Caco-2 (cell line): ENCODE data around the gene KIF26B. TPM values are rescaled to one million over a fixed set of nuclear protein-coding genes. Genes with fewer than 3 reads are reported as not detected.

Experiments
- BruUV-seq: library from RNA; stranded (reverse); fragments of 400-500 nt; replicated peaks from 2 replicates; lab custom pipeline; 2021; lab: Mats Ljungman, UMichigan
- CTCF ChIA-PET: fragments of 300-600 bp; sonication (Branson Sonifier 250); formaldehyde crosslinking; loops from one replicate; lab custom pipeline; 2022; ENCODE audit warnings: antibody characterized with exemption; lab: Charles Lee
- POLR2A ChIA-PET: fragments of 300-600 bp; sonication (Branson Sonifier 250); formaldehyde crosslinking; loops from one replicate; lab custom pipeline; 2022; ENCODE audit warnings: antibody characterized with exemption; lab: Charles Lee
- DNase-seq, 2 experiments: peaks; one replicate each; pipeline versions ENCODE4 v3.0.0 to v3.0.0-alpha.2; 2020 to 2022
- H3K27me3 ChIP-seq: replicated peaks from 2 replicates; pipeline ENCODE4 v1.6.0; 2011; ENCODE audit warnings: low read length; ENCODE audit not compliant: control insufficient read depth, insufficient read depth
- H3K36me3 ChIP-seq: 2 replicates; pipeline ENCODE4 v1.5.1; 2011; ENCODE audit warnings: low read length; ENCODE audit not compliant: control insufficient read depth, insufficient read depth
- H3K4me1 ChIP-seq: fragments of 250-450 bp; sonication (Bioruptor Pico); 2 replicates; pipeline ENCODE4 v1.5.1; 2020; ENCODE audit warnings: mild to moderate bottlenecking
- H3K4me3 ChIP-seq: 2 replicates; pipeline ENCODE4 v1.5.1; 2011; ENCODE audit warnings: low read depth, mild to moderate bottlenecking, control low read depth, low read length
- H3K9me3 ChIP-seq: fragments of 250-450 bp; sonication (Bioruptor Pico); 2 replicates; pipeline ENCODE4 v1.5.1; 2020; ENCODE audit warnings: mild to moderate bottlenecking, moderate library complexity
- H3K27ac Mint-ChIP-seq: one replicate; pipeline ENCODE4 v1.8.0; 2022; ENCODE audit warnings: mixed read lengths; ENCODE audit not compliant: unreplicated experiment
- H3K27me3 Mint-ChIP-seq: one replicate; pipeline ENCODE4 v1.8.0; 2022; ENCODE audit warnings: mixed read lengths; ENCODE audit not compliant: insufficient read depth, unreplicated experiment
- H3K36me3 Mint-ChIP-seq: one replicate; pipeline ENCODE4 v1.8.0; 2022; ENCODE audit warnings: mild to moderate bottlenecking, mixed read lengths; ENCODE audit not compliant: insufficient read depth, unreplicated experiment
- H3K4me1 Mint-ChIP-seq: one replicate; pipeline ENCODE4 v1.8.0; 2022; ENCODE audit warnings: low read depth, mixed read lengths; ENCODE audit not compliant: unreplicated experiment
- H3K4me3 Mint-ChIP-seq: one replicate; pipeline ENCODE4 v1.8.0; 2022; ENCODE audit warnings: mild to moderate bottlenecking, moderate library complexity, mixed read lengths; ENCODE audit not compliant: unreplicated experiment
- H3K9me3 Mint-ChIP-seq: one replicate; pipeline ENCODE4 v1.8.0; 2022; ENCODE audit warnings: mixed read lengths; ENCODE audit not compliant: unreplicated experiment
- CTCF ChIP-seq, 2 experiments: fragments of 200-600 bp in 1 of 2; IDR thresholded peaks; 1 replicate in 1 of 2; 2 replicates in 1 of 2; pipeline versions ENCODE4 v1.5.1 to v1.8.0; 2011 to 2022; ENCODE audit warnings: antibody characterized with exemption in 1 of 2, control low read depth in 1 of 2, inconsistent platforms in 1 of 2, low read depth in 1 of 2, low read length in 1 of 2, mild to moderate bottlenecking in 1 of 2, moderate library complexity in 1 of 2; ENCODE audit not compliant: insufficient read depth in 1 of 2, severe bottlenecking in 1 of 2, unreplicated experiment in 1 of 2
- intact Hi-C: fragments of 100-400 bp; cut with micrococcal nuclease; formaldehyde crosslinking; loops from one replicate; pipeline ENCODE4 v1.10.0; 2022; ENCODE audit not compliant: unreplicated experiment
- total RNA-seq: library from RNA; stranded (reverse); gene quantifications from 2 replicates; pipeline ENCODE4 v1.2.3, GENCODE V29; 2022

Gene KIF26B
- total RNA-seq, 1 experiment from 2014 or later = 4.9 TPM

- peaks cover 6% of the 10 kb centered on the region for H3K36me3 Mint-ChIP-seq
- Histone ChIP-seq H3K36me3 (no peaks in the 10 kb centered on the region; the same call in 1 of the 2 replicates), H3K4me1 (no peaks in the 10 kb centered on the region), H3K27me3 (no peaks in the 10 kb centered on the region), H3K9me3 (no peaks in the 10 kb centered on the region), H3K4me3 (no peak overlapping the region)
- H3K4me1 Mint-ChIP-seq = no peaks in the 10 kb centered on the region
- no peaks in the 10 kb centered on the region for H3K9me3 Mint-ChIP-seq
- ChIA-PET CTCF (no interaction called here), POLR2A (no interaction called here)
- H3K4me3 Mint-ChIP-seq = no peak overlapping the region
- H3K27me3 Mint-ChIP-seq = no peaks in the 10 kb centered on the region
- intact Hi-C loops = no loop called here
- TF ChIP-seq CTCF (IDR thresholded peaks at IDR 0.05; ENCODE audit: insufficient read depth in 1 of 2, low read depth in 1 of 2, low read length in 1 of 2, severe bottlenecking in 1 of 2, unreplicated experiment in 1 of 2) = no peak
- BruUV-seq = no TSS peak
- no peak overlapping the region for H3K27ac Mint-ChIP-seq
- no peak for DNase-seq
Measured at GRCh38 chr1:245749053-245749452, 594.3 kb downstream of the KIF26B start.

- no peak overlapping the region for H3K4me3 Mint-ChIP-seq
- no peak for DNase-seq
- TF ChIP-seq CTCF (IDR thresholded peaks at IDR 0.05; ENCODE audit: insufficient read depth in 1 of 2, low read depth in 1 of 2, low read length in 1 of 2, severe bottlenecking in 1 of 2, unreplicated experiment in 1 of 2) = no peak
- H3K4me3 ChIP-seq = no peak overlapping the region
- H3K27me3 Mint-ChIP-seq = no peaks in the 10 kb centered on the region
- H3K36me3 ChIP-seq = no peaks in the 10 kb centered on the region; the same call in 1 of the 2 replicates
- H3K27ac Mint-ChIP-seq = no peak overlapping the region
- H3K9me3 Mint-ChIP-seq = peaks cover 2% of the 10 kb centered on the region
- CTCF ChIA-PET = no interaction called here
- no peaks in the 10 kb centered on the region for H3K4me1 ChIP-seq
- POLR2A ChIA-PET = no interaction called here
- no peaks in the 10 kb centered on the region for H3K4me1 Mint-ChIP-seq
- BruUV-seq = no TSS peak
- no peaks in the 10 kb centered on the region for H3K9me3 ChIP-seq
- no peaks in the 10 kb centered on the region for H3K27me3 ChIP-seq
- peaks cover 6% of the 10 kb centered on the region for H3K36me3 Mint-ChIP-seq
- intact Hi-C loops = no loop called here
Measured at GRCh38 chr1:245750261-245750660, 595.5 kb downstream of the KIF26B start.

GRCh38 chr1:245751116-245751515 is 596.3 kb downstream of the KIF26B start:
- H3K9me3 Mint-ChIP-seq = peaks cover 11% of the 10 kb centered on the region
- Histone ChIP-seq H3K4me3 (no peak overlapping the region), H3K27me3 (no peaks in the 10 kb centered on the region), H3K36me3 (no peaks in the 10 kb centered on the region; the same call in 1 of the 2 replicates), H3K9me3 (no peaks in the 10 kb centered on the region), H3K4me1 (no peaks in the 10 kb centered on the region)
- no peak overlapping the region for H3K4me3 Mint-ChIP-seq
- no peak for TF ChIP-seq CTCF (IDR thresholded peaks at IDR 0.05; ENCODE audit: insufficient read depth in 1 of 2, low read depth in 1 of 2, low read length in 1 of 2, severe bottlenecking in 1 of 2, unreplicated experiment in 1 of 2)
- DNase-seq = no peak
- no peaks in the 10 kb centered on the region for H3K4me1 Mint-ChIP-seq
- BruUV-seq = no TSS peak
- intact Hi-C loops = no loop called here
- no peaks in the 10 kb centered on the region for H3K27me3 Mint-ChIP-seq
- ChIA-PET CTCF (interaction anchor here (0.6 kb wide), 1 partner anchor 1455 kb away, joined by 3 read pairs; no protein-coding TSS in a partner anchor), POLR2A (no interaction called here)
- peaks cover 6% of the 10 kb centered on the region for H3K36me3 Mint-ChIP-seq
- no peak overlapping the region for H3K27ac Mint-ChIP-seq
